MM.1S (cell line): ENCODE results near the gene CDO1.

Source experiments
- EZH2 ChIP-seq: fragments of 300-600 bp; sonication (generic); optimal IDR thresholded peaks from 2 replicates; pipeline ENCODE3; 2017; ENCODE audit warnings: low read depth, mild to moderate bottlenecking, antibody characterized with exemption, low read length, mixed read lengths
- TF ChIP-seq, protein P1 (sequence below): fragments of 300-600 bp; sonication (generic); IDR thresholded peaks from 2 replicates; pipeline ENCODE4 v1.5.1; 2016; ENCODE audit warnings: antibody characterized with exemption, low read length, mixed read lengths

DNA sequence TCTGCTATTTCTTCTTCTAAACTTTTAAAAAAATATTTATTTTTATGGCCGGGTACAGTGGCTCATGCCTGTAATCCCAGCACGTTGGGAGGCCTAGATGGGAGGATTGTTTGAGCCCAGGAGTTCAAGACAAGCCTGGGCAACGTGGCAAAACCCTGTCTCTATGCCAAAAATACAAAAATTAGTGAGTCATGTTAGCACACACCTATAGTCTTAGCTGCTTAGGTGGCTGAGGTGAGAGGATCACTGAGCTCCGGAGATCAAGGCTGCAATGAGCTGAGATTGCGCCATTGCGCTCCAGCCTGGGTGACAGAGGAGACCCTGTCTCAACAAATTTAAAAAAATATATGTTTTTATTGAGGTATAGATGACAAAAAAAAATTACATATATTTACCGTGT lies 30.8 kb upstream of the CDO1 start:
- TF ChIP-seq, protein P1, sequence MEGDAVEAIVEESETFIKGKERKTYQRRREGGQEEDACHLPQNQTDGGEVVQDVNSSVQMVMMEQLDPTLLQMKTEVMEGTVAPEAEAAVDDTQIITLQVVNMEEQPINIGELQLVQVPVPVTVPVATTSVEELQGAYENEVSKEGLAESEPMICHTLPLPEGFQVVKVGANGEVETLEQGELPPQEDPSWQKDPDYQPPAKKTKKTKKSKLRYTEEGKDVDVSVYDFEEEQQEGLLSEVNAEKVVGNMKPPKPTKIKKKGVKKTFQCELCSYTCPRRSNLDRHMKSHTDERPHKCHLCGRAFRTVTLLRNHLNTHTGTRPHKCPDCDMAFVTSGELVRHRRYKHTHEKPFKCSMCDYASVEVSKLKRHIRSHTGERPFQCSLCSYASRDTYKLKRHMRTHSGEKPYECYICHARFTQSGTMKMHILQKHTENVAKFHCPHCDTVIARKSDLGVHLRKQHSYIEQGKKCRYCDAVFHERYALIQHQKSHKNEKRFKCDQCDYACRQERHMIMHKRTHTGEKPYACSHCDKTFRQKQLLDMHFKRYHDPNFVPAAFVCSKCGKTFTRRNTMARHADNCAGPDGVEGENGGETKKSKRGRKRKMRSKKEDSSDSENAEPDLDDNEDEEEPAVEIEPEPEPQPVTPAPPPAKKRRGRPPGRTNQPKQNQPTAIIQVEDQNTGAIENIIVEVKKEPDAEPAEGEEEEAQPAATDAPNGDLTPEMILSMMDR = no peak
- no peak for TF ChIP-seq EZH2
